Stimulated activated CD4-positive, alpha-beta T cell treated with anti-CD3 and anti-CD28 coated beads, TNF-alpha, amount 100 ng/mL, for 1 hour (primary cell): ENCODE data around the gene TCTN3.
A peak's percentile ranks its signal among the peaks of the same experiment; 100 is the strongest.
"Not testable (repeated sequence)": the region's sequence is repeated elsewhere in the genome, so short reads cannot be mapped to it uniquely, and the experiment has no call there.

ENCODE experiments used
- DNase-seq, 3 donors: peaks; one replicate each; pipeline ENCODE4 v3.0.0-alpha.2; 2020; ENCODE audit warnings: low read depth in 3 of 3, low spot score in 1 of 3

Gene TCTN3

DNA sequence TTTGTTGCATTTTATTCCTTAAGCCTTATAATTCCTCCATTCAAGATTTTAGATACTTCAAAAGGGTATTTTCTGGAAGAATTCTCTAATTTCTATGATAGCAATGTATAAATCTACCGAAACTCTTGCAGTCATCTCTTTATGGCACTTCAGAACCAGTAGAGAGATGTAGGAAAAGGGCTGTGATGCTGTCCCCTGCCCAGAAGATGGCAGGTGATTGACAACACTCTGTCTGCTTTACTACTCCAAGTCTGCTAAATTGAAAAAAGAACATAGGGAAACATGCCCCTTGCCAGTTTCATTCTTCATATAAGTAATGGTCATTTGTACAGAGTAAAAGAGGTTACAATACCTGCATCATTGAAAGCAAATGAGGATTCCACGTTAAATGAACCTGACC is 5.1 kb downstream of the TCTN3 start:
- no peak for DNase-seq

- DNase-seq, result no peak
These were observed 9.8 kb downstream of the TCTN3 start for GRCh38 chr10:95683966-95684365.

DNA sequence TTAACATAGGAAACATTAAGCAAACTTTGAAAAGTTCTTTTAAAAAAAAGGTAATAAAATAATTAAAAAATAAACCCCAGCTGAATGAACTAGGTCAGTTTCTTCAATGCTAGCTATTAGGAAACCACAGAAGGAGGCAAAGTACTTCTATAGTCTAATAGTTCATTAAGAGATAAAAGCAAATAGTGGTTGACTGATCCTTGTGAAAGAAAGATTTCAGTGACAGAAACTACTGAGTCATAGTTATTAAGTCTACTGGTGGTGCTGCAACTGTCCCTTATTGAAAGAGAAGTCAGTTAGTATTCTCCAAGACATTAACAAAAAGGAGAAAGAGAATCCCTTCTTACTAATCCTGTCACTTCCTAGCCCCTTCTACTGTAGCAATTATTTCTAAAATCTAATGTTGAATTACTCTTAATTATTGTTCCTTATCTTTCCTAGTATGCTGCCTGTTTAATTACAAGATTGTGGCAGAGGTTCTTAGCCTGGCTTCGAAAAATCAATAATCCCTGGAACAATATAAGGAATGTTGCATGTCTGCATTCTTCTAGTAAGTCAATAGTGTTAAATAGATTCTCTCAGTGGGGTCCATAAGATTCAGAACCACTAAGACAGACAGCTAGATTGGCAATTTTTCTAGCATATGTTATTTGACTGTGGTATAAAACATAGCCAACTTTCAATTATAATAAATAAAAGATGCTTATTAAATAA is 18.2 kb downstream of the TCTN3 start:
- no peak for DNase-seq

DNA sequence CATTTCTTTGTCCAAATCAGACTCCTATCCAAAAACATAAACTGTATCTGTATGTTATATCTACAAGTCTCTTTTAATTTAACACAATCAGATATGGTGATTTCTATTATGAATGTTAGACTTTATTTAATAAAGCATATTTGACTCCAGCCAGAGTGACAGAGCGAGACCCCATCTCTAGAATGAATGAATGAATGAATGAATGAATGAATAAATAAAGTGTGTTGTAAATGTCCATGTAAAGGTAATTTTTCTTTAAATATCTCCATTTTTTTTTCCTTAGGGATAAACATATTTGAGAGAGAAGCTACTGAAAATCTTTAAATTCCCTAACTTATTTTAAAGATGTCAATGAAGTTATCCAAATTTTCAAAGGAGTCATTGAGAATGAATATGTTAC is 19.1 kb downstream of the TCTN3 start:
- DNase-seq, result no peak

DNA sequence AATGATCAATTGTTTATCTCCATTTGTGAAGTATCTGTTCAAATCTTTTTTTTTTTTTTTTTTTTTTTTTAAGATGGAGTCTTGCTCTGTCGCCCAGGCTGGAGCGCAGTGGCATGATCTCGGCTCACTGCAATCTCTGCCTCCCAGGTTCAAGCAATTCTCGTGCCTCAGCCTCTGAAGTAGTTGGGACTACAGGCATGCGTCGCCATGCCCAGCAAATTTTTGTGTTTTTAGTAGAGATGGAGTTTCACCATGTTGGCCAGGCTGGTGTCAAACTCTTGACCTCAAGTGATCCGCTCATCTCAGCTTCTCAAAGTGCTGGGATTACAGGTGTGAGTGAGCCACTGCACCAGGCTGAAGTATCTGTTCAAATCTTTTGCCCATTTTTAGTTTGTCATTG is 21.1 kb downstream of the TCTN3 start:
- not testable (repeated sequence) for DNase-seq

GRCh38 chr10:95664543-95664942 is 29.2 kb downstream of the TCTN3 start:
- DNase-seq, result no peak

GRCh38 chr10:95663496-95663895 is 30.2 kb downstream of the TCTN3 start:
- no peak for DNase-seq

GRCh38 chr10:95661818-95662217 is 31.9 kb downstream of the TCTN3 start:
- no peak for DNase-seq

DNA sequence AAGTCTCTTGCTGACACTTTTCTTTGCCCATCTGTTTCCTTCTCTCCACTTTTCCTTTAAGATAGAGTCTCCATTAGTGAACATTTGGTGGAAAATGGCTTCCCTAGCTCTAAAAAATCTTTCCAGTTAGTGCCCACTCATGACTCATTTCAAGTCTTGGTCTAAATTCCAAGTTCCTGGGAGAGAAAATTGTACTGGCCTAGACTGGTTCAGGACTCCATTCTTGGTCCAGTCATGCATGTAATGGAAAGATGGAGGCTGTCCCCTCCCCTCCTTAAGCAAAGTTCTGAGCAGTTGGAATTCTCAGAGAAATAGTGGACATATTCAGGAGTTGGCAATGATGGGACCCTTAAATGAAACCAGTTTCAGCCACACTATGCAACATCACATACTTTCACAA is 33.4 kb downstream of the TCTN3 start:
- DNase-seq, result no peak

GRCh38 chr10:95657250-95657649 is 36.5 kb downstream of the TCTN3 start:
- no peak for DNase-seq

DNA sequence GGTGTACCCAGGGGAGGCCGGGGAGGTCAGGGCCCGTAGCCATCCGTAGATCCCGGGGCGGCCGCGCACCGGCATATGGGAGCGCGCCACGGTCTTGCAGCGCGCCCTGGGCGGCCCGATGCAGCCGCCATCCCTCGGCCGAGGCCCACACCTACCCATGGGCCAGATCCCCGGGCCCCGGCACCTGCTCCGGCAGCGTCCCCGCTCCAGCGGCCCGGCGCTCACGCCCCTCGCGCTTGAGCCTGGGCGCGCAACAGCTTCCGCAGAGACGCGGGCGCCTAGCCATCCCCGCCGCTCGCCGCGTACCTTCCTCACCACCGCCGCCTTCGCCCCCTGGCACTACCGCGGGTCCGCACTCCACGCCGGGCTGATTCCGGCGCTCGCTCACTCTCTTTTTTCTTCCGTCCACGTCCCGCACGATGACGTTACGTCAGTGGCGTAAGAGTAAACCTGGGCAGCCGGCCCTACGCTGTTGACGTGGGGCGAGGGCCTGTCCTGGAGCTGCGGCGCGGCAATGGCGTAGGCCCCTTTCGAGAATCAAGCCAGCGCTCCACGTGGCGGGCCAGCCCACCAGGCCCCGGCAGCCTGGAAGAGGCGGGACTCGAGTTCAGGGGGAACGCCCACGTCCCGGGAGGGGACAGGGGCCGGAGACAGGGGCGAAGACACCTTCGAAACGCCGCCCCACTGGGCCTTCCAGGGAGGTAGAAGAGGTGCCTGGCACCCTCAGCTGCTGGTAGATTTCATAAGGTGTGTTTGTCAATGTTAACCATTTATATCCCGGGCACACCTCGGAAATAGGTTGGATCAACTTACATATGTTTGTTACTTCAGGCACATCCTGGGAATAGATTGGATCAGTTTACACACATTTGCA is 37.2 kb downstream of the TCTN3 start, which contains the start of gene ALDH18A1:
Gene ALDH18A1, minus strand, starts transcription at position 421 of the 874 bp plus-strand sequence. CDS start 3,334 bp downstream, outside the sequence.
- peak; percentile 74 to 91 (median 89) for DNase-seq

DNA sequence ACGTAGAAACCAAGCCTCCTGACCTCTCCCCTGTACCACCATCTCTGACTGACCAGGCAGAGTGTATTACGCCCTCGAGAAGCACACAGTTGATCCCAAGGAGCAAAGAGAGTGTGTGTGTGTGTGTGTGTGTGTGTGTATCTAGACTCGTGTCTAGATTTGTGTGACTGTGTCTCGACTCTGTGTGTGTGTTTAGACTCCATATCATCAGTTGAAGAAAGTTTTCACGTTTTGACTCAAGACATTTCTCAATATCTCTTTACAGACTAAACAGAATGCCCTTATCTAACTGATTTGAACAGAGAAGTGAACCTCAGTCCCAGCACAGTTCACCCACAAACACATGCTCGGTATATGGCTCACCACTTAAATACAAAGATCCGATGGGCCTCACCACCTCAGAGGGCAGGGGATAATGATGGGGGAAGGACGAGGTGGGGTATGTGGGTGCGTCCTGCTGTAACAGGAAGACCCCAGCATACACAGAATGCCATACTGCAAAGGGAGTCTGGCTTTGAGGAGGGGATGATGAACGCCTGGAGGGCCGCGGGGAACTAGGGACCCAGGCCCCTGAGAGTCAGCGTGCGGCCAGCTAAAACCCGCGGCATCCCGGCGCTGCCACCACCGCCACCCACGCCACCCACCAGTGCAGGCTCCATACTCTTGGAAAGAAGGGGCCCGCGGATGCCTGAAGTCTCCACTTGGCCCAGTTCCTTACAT is 38.0 kb downstream of the TCTN3 start:
- peak in 1 of 3 donors; percentile 14 for DNase-seq

GRCh38 chr10:95653895-95654294 is 39.8 kb downstream of the TCTN3 start:
- no peak for DNase-seq

- no peak for DNase-seq
These were observed 42.2 kb downstream of the TCTN3 start for GRCh38 chr10:95651346-95652060.

- no peak for DNase-seq
These were observed 43.5 kb downstream of the TCTN3 start for GRCh38 chr10:95650232-95650631.

DNA sequence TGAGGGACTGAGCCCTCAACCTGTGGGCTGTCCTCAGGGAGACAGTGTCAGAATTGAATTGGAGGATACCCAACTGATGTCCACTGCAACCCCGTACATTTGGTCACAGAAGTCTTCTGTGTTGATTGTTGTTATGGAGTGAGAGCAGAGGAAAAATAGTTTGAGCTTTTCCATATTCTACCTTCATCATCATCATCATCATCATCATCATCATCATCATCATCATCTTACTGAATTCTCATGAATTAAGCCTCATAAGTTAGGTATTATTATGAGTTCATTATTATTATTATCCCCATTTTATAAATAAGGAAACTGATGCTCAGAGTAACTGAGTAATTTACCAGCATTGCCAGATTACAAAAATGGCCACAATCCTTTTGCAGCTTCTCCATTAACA is 45.6 kb downstream of the TCTN3 start:
- no peak for DNase-seq

GRCh38 chr10:95646160-95646559 is 47.6 kb downstream of the TCTN3 start:
- DNase-seq, result no peak

- no peak for DNase-seq
These were observed 48.8 kb downstream of the TCTN3 start for GRCh38 chr10:95644901-95645300.

- no peak for DNase-seq
These were observed 52.8 kb downstream of the TCTN3 start for GRCh38 chr10:95640891-95641315.

DNA sequence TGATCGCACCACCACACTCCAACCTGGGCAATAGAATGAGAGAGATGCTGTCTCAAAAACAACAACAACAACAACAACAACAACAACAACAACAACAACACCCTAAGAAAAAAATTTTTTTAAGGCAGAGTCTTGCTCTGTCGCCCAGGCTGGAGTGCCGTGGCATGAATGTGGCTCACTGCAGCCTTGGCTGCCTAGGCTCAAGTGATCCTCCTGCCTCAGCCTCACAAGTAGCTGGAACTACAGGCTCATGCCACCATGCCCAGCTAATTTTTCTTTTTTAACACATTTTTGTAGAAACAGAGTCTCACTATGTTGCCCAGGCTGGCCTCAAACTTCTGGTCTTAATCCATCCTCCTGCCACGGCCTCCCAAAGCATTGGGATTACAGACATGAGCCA is 55.8 kb downstream of the TCTN3 start:
- no peak for DNase-seq

DNA sequence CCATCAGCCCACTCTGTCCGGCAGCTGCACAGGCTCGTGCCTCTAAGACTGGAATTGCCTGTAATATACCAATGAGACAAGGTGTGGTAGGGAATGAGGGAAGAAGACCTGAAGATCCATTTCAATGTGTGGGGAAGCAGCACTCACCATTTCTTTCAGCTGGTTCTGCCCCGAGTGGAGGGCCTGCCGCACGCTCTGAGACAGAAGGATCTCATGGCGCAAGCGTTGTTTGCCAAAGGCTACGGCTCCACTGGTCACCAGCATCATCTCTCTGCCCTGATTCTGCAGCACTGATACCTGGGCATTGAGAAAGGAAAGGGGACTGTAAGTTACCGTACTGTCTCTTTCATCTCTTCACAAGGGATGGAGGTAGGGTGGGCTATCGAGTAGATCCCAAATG is 56.6 kb downstream of the TCTN3 start:
- no peak for DNase-seq
